Natural killer cell (primary cell): ENCODE measurements around the gene PPP1R18. TPM values are rescaled to one million over a fixed set of nuclear protein-coding genes. Genes with fewer than 3 reads are reported as not detected.
"Not testable (repeated sequence)": the region's sequence is repeated elsewhere in the genome, so short reads cannot be mapped to it uniquely, and the experiment has no call there.

Experiments
- ATAC-seq, 3 donors: fragments of 150-1000 bp in 2 of 3; fragments of 200-7000 bp in 1 of 3; cut with Tn5 transposase; 1 replicate in 1 of 3; 2 replicates in 2 of 3; pipeline ENCODE4 v1.10.0; 2021; ENCODE audit warnings: mild to moderate bottlenecking in 2 of 3, moderate library complexity in 2 of 3
- DNase-seq, 2 donors: peaks; one replicate each; pipeline versions ENCODE4 v3.0.0 to v3.0.0-alpha.2; 2013 to 2021; ENCODE audit warnings: mixed read lengths in 1 of 2
- H3K27ac ChIP-seq: one replicate; pipeline ENCODE4 v1.5.1; 2013; ENCODE audit warnings: mild to moderate bottlenecking, low read length
- H3K27me3 ChIP-seq: one replicate; pipeline ENCODE4 v1.6.1; 2013; ENCODE audit warnings: low read length; ENCODE audit not compliant: control insufficient read depth, insufficient read depth
- H3K36me3 ChIP-seq: one replicate; pipeline ENCODE4 v1.6.1; 2013; ENCODE audit warnings: low read length; ENCODE audit not compliant: control insufficient read depth, insufficient read depth
- H3K4me1 ChIP-seq: one replicate; pipeline ENCODE4 v1.6.1; 2013; ENCODE audit warnings: low read length; ENCODE audit not compliant: control insufficient read depth, insufficient read depth
- H3K4me3 ChIP-seq: one replicate; pipeline ENCODE4 v1.5.1; 2013; ENCODE audit warnings: low read length
- H3K9me3 ChIP-seq: one replicate; pipeline ENCODE4 v1.6.1; 2013; ENCODE audit warnings: low read length; ENCODE audit not compliant: control insufficient read depth, insufficient read depth
- H3K27ac Mint-ChIP-seq, 2 donors: one replicate each; pipeline ENCODE4 v1.8.0; 2022; ENCODE audit warnings: mild to moderate bottlenecking in 2 of 2, mixed read lengths in 2 of 2, moderate library complexity in 1 of 2
- H3K27me3 Mint-ChIP-seq, 2 donors: one replicate each; pipeline ENCODE4 v1.8.0; 2022; ENCODE audit warnings: low read depth in 2 of 2, mixed read lengths in 2 of 2
- H3K36me3 Mint-ChIP-seq: one replicate; pipeline ENCODE4 v1.8.0; 2022; ENCODE audit warnings: mixed read lengths
- H3K4me1 Mint-ChIP-seq, 2 donors: one replicate each; pipeline ENCODE4 v1.8.0; 2022; ENCODE audit warnings: mixed read lengths in 2 of 2
- H3K4me3 Mint-ChIP-seq: one replicate; pipeline ENCODE4 v1.8.0; 2022; ENCODE audit warnings: mild to moderate bottlenecking, moderate library complexity, mixed read lengths
- H3K9me3 Mint-ChIP-seq, 2 donors: one replicate each; pipeline ENCODE4 v1.8.0; 2022; ENCODE audit warnings: mixed read lengths in 2 of 2
- WGBS: methylation state at CpG from one replicate; pipeline ENCODE4 v1.1.7; 2013; ENCODE audit warnings: missing lambda C conversion rate; ENCODE audit not compliant: insufficient coverage; 5-methylcytosine and 5-hydroxymethylcytosine counted together
- intact Hi-C: fragments of 100-400 bp; cut with micrococcal nuclease; formaldehyde crosslinking; loops from one replicate; pipeline ENCODE4 v1.14.2; 2022
- total RNA-seq, 4 donors: library from RNA; stranded (reverse); fragments of 120-200 nt in 1 of 4; gene quantifications; one replicate each; pipeline versions ENCODE4 v1.2.3 to v1.2.4, GENCODE V29; 2013 to 2022
- TF ChIP-seq, protein P1 (sequence below): fragments of 200-600 bp; IDR thresholded peaks from one replicate; pipeline ENCODE4 v1.8.0; 2022; ENCODE audit warnings: antibody characterized with exemption

PPP1R18 gene
- total RNA-seq, 3 donors from 2014 or later (not counting 1 experiment from before 2014, with no cell fraction given) = 183 to 260 (median 219) TPM

DNA sequence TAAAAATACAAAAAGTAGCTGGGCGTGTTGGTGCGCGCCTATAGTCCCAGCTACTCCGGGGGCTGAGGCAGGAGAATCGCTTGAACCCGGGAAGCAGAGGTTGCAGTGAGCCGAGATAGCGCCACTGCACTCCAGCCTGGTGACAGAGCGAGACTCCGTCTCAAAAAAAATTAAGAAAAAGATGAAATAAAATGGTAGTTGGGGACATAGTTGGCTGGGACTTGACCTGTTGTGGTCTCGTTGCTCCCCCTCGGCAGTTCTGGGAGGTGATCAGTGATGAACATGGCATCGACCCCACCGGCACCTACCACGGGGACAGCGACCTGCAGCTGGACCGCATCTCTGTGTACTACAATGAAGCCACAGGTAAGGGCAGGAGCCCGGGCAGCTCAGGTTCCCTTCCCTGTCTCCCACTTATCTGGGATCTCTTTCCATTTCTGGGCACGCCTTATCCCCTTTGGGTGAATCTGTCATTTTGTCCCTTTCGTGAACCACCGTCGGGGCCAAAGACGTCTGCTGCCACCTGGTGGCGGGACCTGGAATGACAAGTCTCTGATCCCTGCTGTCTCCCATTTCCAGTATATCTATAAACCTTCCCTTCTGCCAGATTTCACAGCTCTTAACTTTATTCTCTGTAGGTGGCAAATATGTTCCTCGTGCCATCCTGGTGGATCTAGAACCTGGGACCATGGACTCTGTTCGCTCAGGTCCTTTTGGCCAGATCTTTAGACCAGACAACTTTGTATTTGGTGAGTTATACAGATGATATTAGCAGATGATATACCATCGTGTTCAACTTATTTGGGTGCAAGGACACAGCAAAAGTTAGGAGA is 36.1 kb upstream of the PPP1R18 start:
- WGBS = 14% methylated on average over 27 of the region's 27 CpGs
- Mint-ChIP-seq H3K4me1 (peaks cover 53 to 56% of the 10 kb centered on the region in 2 donors), H3K27me3 (no peaks in the 10 kb centered on the region), H3K36me3 (peaks cover 14% of the 10 kb centered on the region), H3K9me3 (no peaks in the 10 kb centered on the region), H3K27ac (peak overlapping the region; percentile 96 to 100), H3K4me3 (peak overlapping the region; percentile 92)
- Histone ChIP-seq H3K27ac (no peak overlapping the region), H3K4me3 (peak overlapping the region; percentile 61), H3K27me3 (no peaks in the 10 kb centered on the region), H3K36me3 (peaks cover 45% of the 10 kb centered on the region), H3K4me1 (peaks cover 35% of the 10 kb centered on the region), H3K9me3 (no peaks in the 10 kb centered on the region)
- peak; percentile 88 to 93 for DNase-seq
- intact Hi-C loops = loop anchor here (1.0 to 2.0 kb wide), 2 partner anchors 43 to 240 kb away; no protein-coding TSS in a partner anchor
- TF ChIP-seq, protein P1, sequence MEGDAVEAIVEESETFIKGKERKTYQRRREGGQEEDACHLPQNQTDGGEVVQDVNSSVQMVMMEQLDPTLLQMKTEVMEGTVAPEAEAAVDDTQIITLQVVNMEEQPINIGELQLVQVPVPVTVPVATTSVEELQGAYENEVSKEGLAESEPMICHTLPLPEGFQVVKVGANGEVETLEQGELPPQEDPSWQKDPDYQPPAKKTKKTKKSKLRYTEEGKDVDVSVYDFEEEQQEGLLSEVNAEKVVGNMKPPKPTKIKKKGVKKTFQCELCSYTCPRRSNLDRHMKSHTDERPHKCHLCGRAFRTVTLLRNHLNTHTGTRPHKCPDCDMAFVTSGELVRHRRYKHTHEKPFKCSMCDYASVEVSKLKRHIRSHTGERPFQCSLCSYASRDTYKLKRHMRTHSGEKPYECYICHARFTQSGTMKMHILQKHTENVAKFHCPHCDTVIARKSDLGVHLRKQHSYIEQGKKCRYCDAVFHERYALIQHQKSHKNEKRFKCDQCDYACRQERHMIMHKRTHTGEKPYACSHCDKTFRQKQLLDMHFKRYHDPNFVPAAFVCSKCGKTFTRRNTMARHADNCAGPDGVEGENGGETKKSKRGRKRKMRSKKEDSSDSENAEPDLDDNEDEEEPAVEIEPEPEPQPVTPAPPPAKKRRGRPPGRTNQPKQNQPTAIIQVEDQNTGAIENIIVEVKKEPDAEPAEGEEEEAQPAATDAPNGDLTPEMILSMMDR = peak; percentile 95
- no peak for ATAC-seq

- H3K9me3 ChIP-seq, H3K27me3 Mint-ChIP-seq, DNase-seq, H3K9me3 Mint-ChIP-seq, ATAC-seq, H3K27me3 ChIP-seq: not testable (repeated sequence)
- Histone ChIP-seq H3K4me3 (peak overlapping the region; percentile 61), H3K27ac (peak overlapping the region; percentile 76), H3K36me3 (peaks cover 41% of the 10 kb centered on the region), H3K4me1 (peaks cover 35% of the 10 kb centered on the region)
- Mint-ChIP-seq H3K27ac (peak overlapping the region; percentile 96 to 100), H3K4me3 (peak overlapping the region; percentile 92), H3K36me3 (peaks cover 14% of the 10 kb centered on the region), H3K4me1 (peaks cover 59 to 61% of the 10 kb centered on the region in 2 donors)
- intact Hi-C loops = loop anchor here (1.0 to 2.0 kb wide), 2 partner anchors 43 to 239 kb away; no protein-coding TSS in a partner anchor
- WGBS = 10% methylated on average over 10 of the region's 10 CpGs
These were observed 35.5 kb upstream of the PPP1R18 start for GRCh38 chr6:30722025-30722279.

DNA sequence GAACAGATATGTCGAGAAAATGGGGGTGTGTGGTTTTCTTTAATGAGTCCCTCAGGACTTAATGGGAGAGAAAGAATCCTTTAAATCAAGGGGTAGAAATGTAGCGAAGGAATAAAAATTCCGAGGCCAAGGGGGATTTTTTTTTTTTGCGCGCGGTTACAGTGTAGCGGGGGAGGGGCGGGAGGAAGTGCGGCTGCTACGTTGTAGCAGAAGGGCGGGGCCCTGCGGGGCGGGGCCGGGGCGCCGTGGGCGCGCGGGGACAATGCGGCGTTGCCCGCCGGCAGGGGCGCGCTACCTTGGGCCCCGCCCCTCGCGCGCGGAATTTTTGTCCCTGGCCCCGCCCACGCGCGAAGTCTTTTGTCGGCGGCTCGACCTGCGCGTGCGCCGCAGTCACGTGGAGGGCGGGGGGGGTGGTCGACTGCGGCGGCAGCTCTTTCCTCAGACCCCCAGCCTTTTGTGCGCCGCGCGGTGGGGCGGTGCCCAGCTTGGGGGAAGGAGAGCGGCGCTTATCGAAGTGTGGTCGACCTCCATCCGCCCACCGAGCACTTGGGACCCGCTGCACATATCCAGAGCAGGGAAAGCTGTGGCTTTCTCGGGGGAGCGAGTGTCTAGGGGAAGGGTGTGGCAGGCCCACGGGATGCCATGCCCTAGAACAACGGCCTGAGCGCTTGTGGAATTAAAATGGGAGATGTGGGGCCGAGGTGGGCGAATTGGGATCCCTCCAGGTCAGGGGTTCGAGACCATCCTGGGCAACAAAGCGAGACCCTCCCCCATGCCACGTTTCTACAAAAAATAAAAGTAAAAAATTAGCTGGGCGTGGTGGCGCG is 35.0 kb upstream of the PPP1R18 start:
- peak overlapping the region; percentile 92 for H3K4me3 Mint-ChIP-seq
- peaks cover 14% of the 10 kb centered on the region for H3K36me3 Mint-ChIP-seq
- DNase-seq (peak; percentile 95 to 98), ATAC-seq (peak; percentile 49 to 76 (median 53))
- intact Hi-C loops = loop anchor here (1.0 to 2.0 kb wide), 4 partner anchors 42 to 239 kb away; partner anchors contain the start of genes C6orf136 and HLA-E
- H3K27me3 Mint-ChIP-seq = no peaks in the 10 kb centered on the region
- H3K27ac Mint-ChIP-seq = peak overlapping the region; percentile 96 to 100
- H3K4me1 Mint-ChIP-seq = peaks cover 64 to 66% of the 10 kb centered on the region in 2 donors
- Histone ChIP-seq H3K4me3 (peak overlapping the region; percentile 93), H3K36me3 (peaks cover 39% of the 10 kb centered on the region), H3K4me1 (peaks cover 40% of the 10 kb centered on the region), H3K27ac (peak overlapping the region; percentile 93), H3K27me3 (no peaks in the 10 kb centered on the region), H3K9me3 (no peaks in the 10 kb centered on the region)
- under 1% methylated on average over 71 of the region's 71 CpGs for WGBS
- H3K9me3 Mint-ChIP-seq = no peaks in the 10 kb centered on the region
- TF ChIP-seq, protein P1 = no peak
